Measurements from ENCODE around the gene SOSTDC1. TPM values are rescaled to one million over a fixed set of nuclear protein-coding genes. Genes with fewer than 3 reads are reported as not detected.

The SOSTDC1 gene
- total RNA-seq, 1 experiment from 2014 or later, result 0.20 TPM

- TF ChIP-seq POLR2AphosphoS5 (IDR thresholded peaks at IDR 0.05; ENCODE audit: low read depth, low read length), result no peak
- TF ChIP-seq POLR2A (IDR thresholded peaks at IDR 0.05; ENCODE audit: borderline replicate concordance, extremely low read depth, insufficient read depth, insufficient read length), result no peak
- TF ChIP-seq TCF7L2 (IDR thresholded peaks at IDR 0.05; ENCODE audit: borderline replicate concordance, extremely low read depth, insufficient read depth, insufficient read length), result no peak
These were observed 36.9 kb downstream of the SOSTDC1 start (continued) for GRCh38 chr7:16428672-16429071.

- TF ChIP-seq EGR1 (IDR thresholded peaks at IDR 0.05; ENCODE audit: low read depth), result no peak
- no peak for TF ChIP-seq SP1 (IDR thresholded peaks at IDR 0.05; ENCODE audit: low read depth)
- no peak for TF ChIP-seq EZH2 (IDR thresholded peaks at IDR 0.05)
- no peak for TF ChIP-seq ZBTB33 (IDR thresholded peaks at IDR 0.05; ENCODE audit: extremely low read depth, insufficient replicate concordance, low read length)
- no peak for TF ChIP-seq SRF (IDR thresholded peaks at IDR 0.05; ENCODE audit: low read depth)
- no peak for TF ChIP-seq CTCF (IDR thresholded peaks at IDR 0.05 in 2 of 3, conservative IDR thresholded peaks at IDR 0.05 in 1 of 3; ENCODE audit: borderline replicate concordance in 1 of 3, insufficient read depth in 1 of 3, low read depth in 2 of 3, low read length in 2 of 3)
- TF ChIP-seq REST (IDR thresholded peaks at IDR 0.05; ENCODE audit: low read depth), result no peak
- TF ChIP-seq FOSL1 (IDR thresholded peaks at IDR 0.05; ENCODE audit: low read depth), result no peak
- TF ChIP-seq POLR2AphosphoS5 (IDR thresholded peaks at IDR 0.05; ENCODE audit: low read depth, low read length), result no peak
- TF ChIP-seq CEBPB (IDR thresholded peaks at IDR 0.05; ENCODE audit: low read depth), result no peak
- TF ChIP-seq ZNF274 (IDR thresholded peaks at IDR 0.05; ENCODE audit: low read depth, low read length), result no peak
- TF ChIP-seq POLR2A (IDR thresholded peaks at IDR 0.05; ENCODE audit: borderline replicate concordance, extremely low read depth, insufficient read depth, insufficient read length), result no peak
- TF ChIP-seq ATF3 (IDR thresholded peaks at IDR 0.05), result no peak
- no peak for TF ChIP-seq SIN3A (IDR thresholded peaks at IDR 0.05; ENCODE audit: low read depth)
- TF ChIP-seq EZH2phosphoT487 (IDR thresholded peaks at IDR 0.05; ENCODE audit: borderline replicate concordance), result no peak
- no peak for TF ChIP-seq MAX (IDR thresholded peaks at IDR 0.05)
- DNase-seq (ENCODE audit: low read depth, low spot score), result no peak
- no peaks in the 10 kb centered on the region for H3K27me3 ChIP-seq (ENCODE audit: insufficient read depth, low read length)
- H4K20me1 ChIP-seq (ENCODE audit: insufficient read depth), result no peaks in the 10 kb centered on the region
- ATAC-seq, result no peak
- RAD21 ChIA-PET (ENCODE audit: low non-redundant PET in 1 of 2, low total read pairs in 2 of 2, uncharacterized antibody in 2 of 2, unreplicated experiment in 2 of 2), result no interaction called here
- H3K4me2 ChIP-seq (ENCODE audit: low read length), result no peak overlapping the region
- no peak overlapping the region for H3K9ac ChIP-seq (ENCODE audit: low read length)
- no TSS peak for BruUV-seq (replicated peaks)
- H3K27ac ChIP-seq (ENCODE audit: low read depth, low read length), result no peak overlapping the region
- CTCF ChIA-PET, result interaction anchor here (1.0 kb wide), 1 partner anchor 136 kb away, joined by 3 read pairs; no protein-coding TSS in a partner anchor
- H2AFZ ChIP-seq (ENCODE audit: low read depth, low read length, poor library complexity, severe bottlenecking), result no peak overlapping the region
- H3K36me3 ChIP-seq (ENCODE audit: control insufficient read depth in 1 of 2, insufficient read depth in 2 of 2, low read length in 2 of 2), result no peaks in the 10 kb centered on the region
- no peaks in the 10 kb centered on the region for H3K9me3 ChIP-seq (ENCODE audit: control insufficient read depth in 1 of 2, insufficient read depth in 1 of 2, low read depth in 1 of 2, low read length in 2 of 2)
- no peak overlapping the region for H3K4me3 ChIP-seq (replicated peaks in 1 of 2; ENCODE audit: low read depth in 1 of 2, low read length in 2 of 2)
- POLR2A ChIA-PET, result no interaction called here
- no peaks in the 10 kb centered on the region for H3K79me2 ChIP-seq (ENCODE audit: insufficient read depth, low read length)
- intact Hi-C loops (cut with micrococcal nuclease), result no loop called here
- H3K4me1 ChIP-seq (ENCODE audit: control insufficient read depth in 1 of 2, insufficient read depth in 2 of 2, low read length in 2 of 2), result peaks cover 0 to 6% of the 10 kb centered on the region in 2 experiments; a peak in 2 of 4 replicates
- H3K9me2 ChIP-seq (ENCODE audit: insufficient read depth), result no peaks in the 10 kb centered on the region
These were observed 37.4 kb downstream of the SOSTDC1 start for GRCh38 chr7:16428182-16428581.
